ENCODE measurements around the gene BABAM1. TPM values are rescaled to one million over a fixed set of nuclear protein-coding genes. Genes with fewer than 3 reads are reported as not detected.

The BABAM1 gene
- total and polyA plus RNA-seq, 9 of the 15 experiments (the other 6 are each of a cell fraction or from before 2014, with no cell fraction given) = 14.7 to 160 (median 113) TPM

DNA sequence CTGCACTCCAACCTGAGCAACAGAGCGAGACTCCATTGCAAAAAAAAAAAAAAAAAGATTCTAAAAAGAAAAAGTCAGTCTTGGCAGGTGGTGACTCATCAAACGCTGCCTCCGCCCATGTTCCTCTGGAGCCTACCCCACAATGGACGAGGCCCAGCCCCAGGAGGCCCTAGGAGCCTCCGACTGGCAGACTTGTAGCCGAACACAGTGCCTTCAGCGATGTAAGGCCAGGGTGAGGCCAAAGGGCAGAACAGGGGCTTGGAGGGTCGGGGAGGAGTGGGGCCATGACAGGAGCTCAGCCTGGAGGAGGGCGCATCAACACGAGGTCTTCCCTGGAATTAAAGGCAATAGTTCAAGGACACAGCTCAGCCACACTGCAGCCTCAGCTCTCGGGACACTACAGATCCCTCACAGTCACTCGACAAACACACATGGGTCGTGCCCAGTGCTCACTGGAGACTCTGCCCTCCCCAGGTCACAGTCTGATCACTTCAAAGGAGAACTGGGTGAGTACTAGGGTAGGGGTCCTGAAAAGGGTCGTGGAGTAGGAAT lies 47.0 kb upstream of the BABAM1 start (continued):
- TF ChIP-seq, protein P1, sequence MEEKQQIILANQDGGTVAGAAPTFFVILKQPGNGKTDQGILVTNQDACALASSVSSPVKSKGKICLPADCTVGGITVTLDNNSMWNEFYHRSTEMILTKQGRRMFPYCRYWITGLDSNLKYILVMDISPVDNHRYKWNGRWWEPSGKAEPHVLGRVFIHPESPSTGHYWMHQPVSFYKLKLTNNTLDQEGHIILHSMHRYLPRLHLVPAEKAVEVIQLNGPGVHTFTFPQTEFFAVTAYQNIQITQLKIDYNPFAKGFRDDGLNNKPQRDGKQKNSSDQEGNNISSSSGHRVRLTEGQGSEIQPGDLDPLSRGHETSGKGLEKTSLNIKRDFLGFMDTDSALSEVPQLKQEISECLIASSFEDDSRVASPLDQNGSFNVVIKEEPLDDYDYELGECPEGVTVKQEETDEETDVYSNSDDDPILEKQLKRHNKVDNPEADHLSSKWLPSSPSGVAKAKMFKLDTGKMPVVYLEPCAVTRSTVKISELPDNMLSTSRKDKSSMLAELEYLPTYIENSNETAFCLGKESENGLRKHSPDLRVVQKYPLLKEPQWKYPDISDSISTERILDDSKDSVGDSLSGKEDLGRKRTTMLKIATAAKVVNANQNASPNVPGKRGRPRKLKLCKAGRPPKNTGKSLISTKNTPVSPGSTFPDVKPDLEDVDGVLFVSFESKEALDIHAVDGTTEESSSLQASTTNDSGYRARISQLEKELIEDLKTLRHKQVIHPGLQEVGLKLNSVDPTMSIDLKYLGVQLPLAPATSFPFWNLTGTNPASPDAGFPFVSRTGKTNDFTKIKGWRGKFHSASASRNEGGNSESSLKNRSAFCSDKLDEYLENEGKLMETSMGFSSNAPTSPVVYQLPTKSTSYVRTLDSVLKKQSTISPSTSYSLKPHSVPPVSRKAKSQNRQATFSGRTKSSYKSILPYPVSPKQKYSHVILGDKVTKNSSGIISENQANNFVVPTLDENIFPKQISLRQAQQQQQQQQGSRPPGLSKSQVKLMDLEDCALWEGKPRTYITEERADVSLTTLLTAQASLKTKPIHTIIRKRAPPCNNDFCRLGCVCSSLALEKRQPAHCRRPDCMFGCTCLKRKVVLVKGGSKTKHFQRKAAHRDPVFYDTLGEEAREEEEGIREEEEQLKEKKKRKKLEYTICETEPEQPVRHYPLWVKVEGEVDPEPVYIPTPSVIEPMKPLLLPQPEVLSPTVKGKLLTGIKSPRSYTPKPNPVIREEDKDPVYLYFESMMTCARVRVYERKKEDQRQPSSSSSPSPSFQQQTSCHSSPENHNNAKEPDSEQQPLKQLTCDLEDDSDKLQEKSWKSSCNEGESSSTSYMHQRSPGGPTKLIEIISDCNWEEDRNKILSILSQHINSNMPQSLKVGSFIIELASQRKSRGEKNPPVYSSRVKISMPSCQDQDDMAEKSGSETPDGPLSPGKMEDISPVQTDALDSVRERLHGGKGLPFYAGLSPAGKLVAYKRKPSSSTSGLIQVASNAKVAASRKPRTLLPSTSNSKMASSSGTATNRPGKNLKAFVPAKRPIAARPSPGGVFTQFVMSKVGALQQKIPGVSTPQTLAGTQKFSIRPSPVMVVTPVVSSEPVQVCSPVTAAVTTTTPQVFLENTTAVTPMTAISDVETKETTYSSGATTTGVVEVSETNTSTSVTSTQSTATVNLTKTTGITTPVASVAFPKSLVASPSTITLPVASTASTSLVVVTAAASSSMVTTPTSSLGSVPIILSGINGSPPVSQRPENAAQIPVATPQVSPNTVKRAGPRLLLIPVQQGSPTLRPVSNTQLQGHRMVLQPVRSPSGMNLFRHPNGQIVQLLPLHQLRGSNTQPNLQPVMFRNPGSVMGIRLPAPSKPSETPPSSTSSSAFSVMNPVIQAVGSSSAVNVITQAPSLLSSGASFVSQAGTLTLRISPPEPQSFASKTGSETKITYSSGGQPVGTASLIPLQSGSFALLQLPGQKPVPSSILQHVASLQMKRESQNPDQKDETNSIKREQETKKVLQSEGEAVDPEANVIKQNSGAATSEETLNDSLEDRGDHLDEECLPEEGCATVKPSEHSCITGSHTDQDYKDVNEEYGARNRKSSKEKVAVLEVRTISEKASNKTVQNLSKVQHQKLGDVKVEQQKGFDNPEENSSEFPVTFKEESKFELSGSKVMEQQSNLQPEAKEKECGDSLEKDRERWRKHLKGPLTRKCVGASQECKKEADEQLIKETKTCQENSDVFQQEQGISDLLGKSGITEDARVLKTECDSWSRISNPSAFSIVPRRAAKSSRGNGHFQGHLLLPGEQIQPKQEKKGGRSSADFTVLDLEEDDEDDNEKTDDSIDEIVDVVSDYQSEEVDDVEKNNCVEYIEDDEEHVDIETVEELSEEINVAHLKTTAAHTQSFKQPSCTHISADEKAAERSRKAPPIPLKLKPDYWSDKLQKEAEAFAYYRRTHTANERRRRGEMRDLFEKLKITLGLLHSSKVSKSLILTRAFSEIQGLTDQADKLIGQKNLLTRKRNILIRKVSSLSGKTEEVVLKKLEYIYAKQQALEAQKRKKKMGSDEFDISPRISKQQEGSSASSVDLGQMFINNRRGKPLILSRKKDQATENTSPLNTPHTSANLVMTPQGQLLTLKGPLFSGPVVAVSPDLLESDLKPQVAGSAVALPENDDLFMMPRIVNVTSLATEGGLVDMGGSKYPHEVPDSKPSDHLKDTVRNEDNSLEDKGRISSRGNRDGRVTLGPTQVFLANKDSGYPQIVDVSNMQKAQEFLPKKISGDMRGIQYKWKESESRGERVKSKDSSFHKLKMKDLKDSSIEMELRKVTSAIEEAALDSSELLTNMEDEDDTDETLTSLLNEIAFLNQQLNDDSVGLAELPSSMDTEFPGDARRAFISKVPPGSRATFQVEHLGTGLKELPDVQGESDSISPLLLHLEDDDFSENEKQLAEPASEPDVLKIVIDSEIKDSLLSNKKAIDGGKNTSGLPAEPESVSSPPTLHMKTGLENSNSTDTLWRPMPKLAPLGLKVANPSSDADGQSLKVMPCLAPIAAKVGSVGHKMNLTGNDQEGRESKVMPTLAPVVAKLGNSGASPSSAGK (IDR thresholded peaks at IDR 0.05) = peak; percentile 89

All from K562 (cell line).